GM12874 (cell line): ENCODE results near the gene DGLUCY.

Source experiments
- TF ChIP-seq, protein P1 (sequence below): IDR thresholded peaks from 2 replicates; pipeline ENCODE4 v1.5.1; 2011; ENCODE audit warnings: low read depth, mild to moderate bottlenecking, control low read depth, low read length, moderate library complexity; ENCODE audit not compliant: insufficient read depth

The DGLUCY gene

DNA sequence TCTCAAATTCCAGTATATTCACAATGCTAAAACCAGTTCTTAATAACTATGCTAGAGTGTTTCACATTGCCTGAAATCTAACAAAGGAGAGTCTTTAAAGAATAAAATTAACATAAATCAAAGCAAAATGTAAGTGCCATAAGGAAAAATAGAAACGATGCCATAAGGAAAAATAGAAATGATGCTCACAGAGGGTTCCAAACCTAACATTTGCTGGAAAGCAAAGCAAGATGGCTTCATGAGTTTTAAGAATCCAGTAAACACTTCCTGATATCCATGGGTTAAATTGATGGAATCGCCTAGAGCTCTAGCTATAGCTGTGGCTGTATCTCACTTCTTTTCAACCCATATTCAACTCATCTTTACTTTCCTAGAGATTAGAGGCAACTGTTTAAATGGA lies 66.7 kb downstream of the DGLUCY start:
- TF ChIP-seq, protein P1, sequence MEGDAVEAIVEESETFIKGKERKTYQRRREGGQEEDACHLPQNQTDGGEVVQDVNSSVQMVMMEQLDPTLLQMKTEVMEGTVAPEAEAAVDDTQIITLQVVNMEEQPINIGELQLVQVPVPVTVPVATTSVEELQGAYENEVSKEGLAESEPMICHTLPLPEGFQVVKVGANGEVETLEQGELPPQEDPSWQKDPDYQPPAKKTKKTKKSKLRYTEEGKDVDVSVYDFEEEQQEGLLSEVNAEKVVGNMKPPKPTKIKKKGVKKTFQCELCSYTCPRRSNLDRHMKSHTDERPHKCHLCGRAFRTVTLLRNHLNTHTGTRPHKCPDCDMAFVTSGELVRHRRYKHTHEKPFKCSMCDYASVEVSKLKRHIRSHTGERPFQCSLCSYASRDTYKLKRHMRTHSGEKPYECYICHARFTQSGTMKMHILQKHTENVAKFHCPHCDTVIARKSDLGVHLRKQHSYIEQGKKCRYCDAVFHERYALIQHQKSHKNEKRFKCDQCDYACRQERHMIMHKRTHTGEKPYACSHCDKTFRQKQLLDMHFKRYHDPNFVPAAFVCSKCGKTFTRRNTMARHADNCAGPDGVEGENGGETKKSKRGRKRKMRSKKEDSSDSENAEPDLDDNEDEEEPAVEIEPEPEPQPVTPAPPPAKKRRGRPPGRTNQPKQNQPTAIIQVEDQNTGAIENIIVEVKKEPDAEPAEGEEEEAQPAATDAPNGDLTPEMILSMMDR: no peak

DNA sequence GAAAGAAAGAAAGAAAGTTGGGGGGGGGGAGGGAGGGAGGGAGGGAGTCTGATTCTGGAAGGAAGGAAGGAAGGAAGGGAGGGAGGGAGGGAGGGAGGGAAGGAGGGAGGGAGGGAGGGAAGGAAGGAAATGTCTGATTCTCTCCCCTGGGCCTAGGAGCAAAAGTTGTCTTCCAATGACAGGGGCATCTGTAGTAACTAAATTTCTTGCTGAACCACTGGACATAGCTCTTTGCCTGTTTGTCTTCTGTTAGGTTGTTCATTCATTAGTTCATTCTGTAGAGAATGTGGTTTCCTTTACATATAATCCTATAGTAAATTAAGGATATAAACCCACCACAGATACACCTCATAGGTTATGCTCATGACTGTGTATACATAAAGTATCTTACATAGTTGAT lies 70.7 kb downstream of the DGLUCY start:
- TF ChIP-seq, protein P1: no peak

DNA sequence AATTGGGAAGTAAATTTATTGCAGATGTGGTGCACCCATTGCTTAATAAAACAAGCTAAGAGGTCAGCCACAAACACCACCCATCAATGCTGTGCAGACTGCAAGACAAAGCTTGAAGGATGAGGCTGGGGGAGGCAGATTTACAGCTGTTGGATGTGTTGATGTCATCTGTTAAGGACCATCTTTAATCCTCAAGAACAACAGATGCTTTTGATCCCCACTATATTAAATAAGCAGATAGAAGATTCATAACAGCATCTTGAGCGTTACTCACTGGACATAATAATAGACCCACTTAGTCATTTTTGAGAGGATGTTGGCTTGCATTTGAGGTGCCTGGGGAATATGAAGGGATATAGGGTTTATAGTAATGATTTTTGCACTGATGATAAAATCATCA lies 71.8 kb downstream of the DGLUCY start:
- TF ChIP-seq, protein P1: no peak

DNA sequence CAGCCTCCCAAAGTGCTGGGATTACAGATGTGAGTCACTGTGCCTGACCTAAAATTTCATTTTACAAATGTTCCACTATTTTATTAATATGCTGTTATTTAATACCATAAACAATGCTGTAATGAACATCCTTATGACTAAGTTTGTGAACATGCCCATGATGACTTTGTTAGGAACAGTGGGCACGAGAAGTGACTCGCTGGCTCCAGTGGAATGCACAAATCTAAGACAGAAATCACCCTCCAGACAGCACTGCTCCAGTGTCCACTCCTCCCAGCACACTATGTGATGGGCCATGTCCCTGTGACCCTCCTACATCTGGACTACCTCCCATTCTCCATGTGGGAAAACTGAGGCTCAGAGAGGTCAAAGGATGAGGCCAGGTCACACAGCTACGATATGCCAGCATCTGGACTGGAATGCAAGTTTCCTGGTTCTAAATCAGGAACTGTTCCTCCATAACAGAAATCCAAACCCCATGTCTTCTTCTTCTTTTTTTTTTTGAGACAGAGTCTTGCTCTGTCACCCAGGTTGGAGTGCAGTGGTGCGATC lies 72.7 kb downstream of the DGLUCY start:
- TF ChIP-seq, protein P1: no peak

DNA sequence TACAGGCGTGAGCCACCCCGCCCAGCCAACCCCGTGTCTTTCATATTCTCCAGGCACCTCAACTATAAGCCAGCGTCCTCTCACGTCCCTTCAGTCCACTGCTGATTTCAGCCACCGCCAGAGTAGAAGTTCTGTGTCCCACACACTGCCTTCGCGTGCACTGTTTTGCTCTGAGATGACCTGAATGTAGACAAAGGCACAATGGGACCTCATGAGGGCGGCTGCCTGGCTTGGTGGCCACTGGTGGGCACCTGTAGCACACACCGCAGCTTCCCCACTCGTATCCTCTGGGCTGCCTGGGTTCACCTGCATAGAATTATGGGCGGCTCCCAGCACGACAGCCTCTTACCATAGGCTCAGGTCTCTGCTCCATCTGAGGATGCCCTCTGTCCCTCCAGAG lies 73.4 kb downstream of the DGLUCY start:
- TF ChIP-seq, protein P1: no peak

DNA sequence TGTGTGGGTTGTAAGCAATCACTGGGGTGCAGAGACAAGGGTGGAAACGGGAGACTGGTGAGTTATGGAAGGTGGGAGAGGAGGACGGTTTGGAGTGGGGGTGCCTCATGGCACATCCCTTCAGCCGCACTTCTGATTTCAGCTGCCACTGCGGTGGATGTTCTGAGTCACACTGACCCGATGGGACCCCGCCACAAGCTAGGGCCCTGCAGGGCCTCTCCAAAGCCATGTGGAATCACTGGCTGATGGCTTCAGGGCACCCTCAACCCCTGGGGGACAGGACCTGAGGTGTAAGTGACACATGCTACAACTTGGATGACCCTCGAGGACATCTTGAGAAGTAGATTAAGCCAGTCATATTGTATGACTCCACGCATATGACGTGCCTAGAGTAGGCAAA lies 77.0 kb downstream of the DGLUCY start:
- TF ChIP-seq, protein P1: no peak

DNA sequence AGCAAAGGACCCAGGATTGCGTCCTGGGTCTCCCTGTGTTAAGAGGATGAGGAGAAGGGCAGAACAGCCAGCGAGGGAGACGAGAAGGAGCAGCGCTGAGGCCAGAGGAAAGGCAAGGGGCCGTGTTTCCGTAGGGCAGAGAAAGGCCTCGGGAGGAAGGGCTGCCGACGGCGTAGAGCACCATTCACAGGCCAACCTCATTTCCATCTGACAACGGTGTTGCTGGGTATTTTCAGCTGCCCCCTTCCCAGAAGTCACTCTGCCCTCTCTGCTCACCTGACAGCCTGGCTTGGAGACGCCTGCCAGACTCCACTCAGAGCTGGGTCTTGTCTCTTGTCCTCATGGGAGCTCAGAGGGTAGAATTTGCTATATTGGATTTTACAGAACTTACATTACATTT lies 79.2 kb downstream of the DGLUCY start:
- TF ChIP-seq, protein P1: no peak
